Ovary (tissue), 3 donors: ENCODE data around the gene CDK15.

ENCODE experiments used
- CTCF ChIP-seq, 3 donors: fragments of 450-650 bp in 2 of 3; fragments of 200-600 bp in 1 of 3; IDR thresholded peaks; one replicate each; pipeline versions ENCODE4 v1.5.1 to v1.8.0; 2016 to 2022; ENCODE audit warnings: antibody characterized with exemption in 3 of 3, mild to moderate bottlenecking in 1 of 3
- EP300 ChIP-seq: sonication (generic); formaldehyde crosslinking; IDR thresholded peaks from one replicate; pipeline ENCODE4 v1.6.1; 2017; ENCODE audit warnings: antibody characterized with exemption
- donor health status: DM: no; HTN: no; CAD: no.

GRCh38 chr2:201758873-201759272 lies 47.5 kb upstream of the CDK15 start:
- no peak for TF ChIP-seq CTCF (IDR thresholded peaks at IDR 0.05)
- TF ChIP-seq EP300: no peak
